Sigmoid colon (tissue), 4 donors: Measurements from ENCODE around the gene MAP3K2.

ENCODE experiments used
- CTCF ChIP-seq, 4 experiments: fragments of 450-650 bp in 3 of 4; fragments of 200-600 bp in 1 of 4; IDR thresholded peaks; one replicate each; pipeline ENCODE4 v1.5.1; 2016 to 2019; ENCODE audit warnings: antibody characterized with exemption in 4 of 4, mild to moderate bottlenecking in 3 of 4, moderate library complexity in 2 of 4
- POLR2AphosphoS5 ChIP-seq, 4 donors: sonication (generic); formaldehyde crosslinking; IDR thresholded peaks; one replicate each; pipeline ENCODE4 v1.6.1; 2017; ENCODE audit warnings: antibody characterized with exemption in 4 of 4

- TF ChIP-seq CTCF (IDR thresholded peaks at IDR 0.05): no peak
- no peak for TF ChIP-seq POLR2AphosphoS5 (IDR thresholded peaks at IDR 0.05)
Observed at GRCh38 chr2:127373362-127374083, 14.3 kb downstream of the MAP3K2 start.
